Right lung (tissue), 5 donors: ENCODE measurements around the gene MGAT4A. TPM values are rescaled to one million over a fixed set of nuclear protein-coding genes. Genes with fewer than 3 reads are reported as not detected.
"Not testable (repeated sequence)": the region's sequence is repeated elsewhere in the genome, so short reads cannot be mapped to it uniquely, and the experiment has no call there.

Experiments
- DNase-seq, 2 donors: peaks; one replicate each; pipeline ENCODE4 v3.0.0-alpha.2; 2013
- polyA plus RNA-seq, 5 donors: library from polyadenylated mRNA; unstranded; fragments of 120-200 nt; gene quantifications; one replicate each; pipeline versions ENCODE4 v1.2.1 to v1.2.3, GENCODE V29; 2013; ENCODE audit warnings: inconsistent platforms in 1 of 5, low replicate concordance in 1 of 5; ENCODE audit not compliant: insufficient read length in 5 of 5, insufficient read depth in 1 of 5

MGAT4A gene
- polyA plus RNA-seq, 5 donors, result 11.5 to 21.5 (median 19.1) TPM

- DNase-seq, result no peak
Observed at GRCh38 chr2:98730707-98731040, 258 bp downstream of the MGAT4A start.

GRCh38 chr2:98730053-98730706, 752 bp downstream of the MGAT4A start:
- no peak for DNase-seq

- no peak for DNase-seq
Observed at GRCh38 chr2:98729652-98730051, 1.3 kb downstream of the MGAT4A start.

- DNase-seq, result not testable (repeated sequence)
Observed at GRCh38 chr2:98728088-98728718, 2.7 kb downstream of the MGAT4A start.

DNA sequence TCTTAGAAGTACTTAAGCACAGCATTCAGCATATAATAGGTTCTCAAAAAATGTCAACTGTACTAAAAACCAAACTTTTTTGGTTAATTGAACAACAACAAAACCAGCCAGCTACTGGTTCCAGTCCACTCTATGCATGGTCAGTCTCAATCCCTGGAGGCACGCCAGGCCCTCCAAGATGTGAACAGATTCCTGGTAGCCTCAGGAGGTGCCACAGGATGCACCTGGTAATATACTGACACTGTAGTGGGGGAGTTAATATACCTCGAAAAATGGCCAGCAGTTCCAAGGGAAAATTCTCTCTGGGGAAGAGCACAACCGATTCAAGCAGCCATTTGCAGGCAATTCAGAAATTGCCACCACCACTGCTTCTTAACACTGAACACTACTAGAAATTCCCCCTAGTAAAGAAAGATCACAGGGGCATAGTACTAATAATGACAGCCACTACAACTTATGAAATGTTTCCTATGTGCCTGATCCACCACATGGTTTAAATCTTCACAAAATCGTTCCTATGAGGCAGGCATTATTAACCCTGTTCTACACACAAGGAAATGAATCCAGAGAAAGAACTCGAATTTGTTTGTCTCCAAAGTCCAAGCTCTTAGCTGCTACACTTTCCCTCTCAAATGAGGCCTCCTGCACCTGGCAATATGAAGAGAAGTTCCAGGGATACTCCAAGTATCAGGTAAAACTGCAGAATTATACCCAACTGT, 3.4 kb downstream of the MGAT4A start:
- no peak for DNase-seq

- DNase-seq, result no peak
Observed at GRCh38 chr2:98726735-98727368, 4.1 kb downstream of the MGAT4A start.

DNA sequence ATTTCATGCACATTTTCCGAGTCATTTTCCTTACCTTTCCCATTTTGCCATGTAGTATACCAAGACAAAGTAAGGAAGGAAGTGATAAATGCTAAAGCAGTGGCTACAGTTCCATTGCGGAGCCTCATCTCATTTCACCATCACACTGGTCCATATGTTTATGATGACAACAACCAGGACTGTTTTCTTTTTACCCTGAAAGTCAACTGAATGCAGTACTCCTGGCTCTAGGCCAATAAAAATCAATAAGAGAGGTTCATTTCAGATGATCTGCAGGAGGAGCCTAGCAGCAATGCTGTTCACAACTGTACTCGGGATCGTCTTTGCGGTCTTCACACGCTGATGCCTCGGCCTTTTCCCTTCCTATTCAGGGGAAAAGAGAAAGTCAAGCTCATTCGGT, 4.7 kb downstream of the MGAT4A start:
- DNase-seq, result no peak

DNA sequence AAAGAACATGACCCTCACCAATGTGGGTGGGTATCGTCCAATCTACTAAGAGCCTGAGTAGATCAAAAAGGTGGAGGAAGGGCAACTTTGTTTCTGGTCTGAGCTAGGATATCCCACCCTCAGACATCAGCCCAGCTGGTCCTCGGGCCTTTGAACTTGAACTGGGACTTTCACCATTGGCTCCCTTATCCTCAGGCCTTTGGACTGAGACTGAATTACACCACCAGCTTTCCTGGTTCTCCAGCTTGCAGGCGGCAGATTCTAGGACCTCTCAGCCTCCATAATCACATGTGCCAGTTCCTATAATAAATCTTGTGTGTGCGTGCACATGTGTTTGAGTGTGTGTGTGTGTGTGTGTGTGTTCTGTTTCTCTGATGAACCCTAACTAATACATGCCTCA, 10.6 kb downstream of the MGAT4A start:
- no peak for DNase-seq

GRCh38 chr2:98717621-98718020, 13.3 kb downstream of the MGAT4A start:
- DNase-seq, result no peak

DNA sequence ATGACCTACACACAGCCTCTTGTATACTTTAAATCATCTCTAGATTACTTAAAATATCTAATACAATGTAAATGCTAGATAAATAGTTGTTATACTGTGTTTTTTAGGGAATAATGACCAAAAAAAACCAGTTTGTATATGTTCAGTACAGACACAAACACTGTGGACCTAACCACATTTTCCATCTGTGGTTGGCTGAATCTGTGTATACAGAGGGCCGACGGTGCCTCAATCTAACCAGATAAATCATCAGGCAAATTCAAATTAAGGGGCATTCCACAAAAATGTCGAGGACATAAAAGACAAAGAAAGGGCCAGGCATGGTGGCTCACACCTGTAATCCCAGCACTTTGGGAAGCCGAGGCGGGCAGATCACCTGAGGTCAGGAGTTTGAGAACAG, 14.1 kb downstream of the MGAT4A start:
- DNase-seq, result no peak

DNA sequence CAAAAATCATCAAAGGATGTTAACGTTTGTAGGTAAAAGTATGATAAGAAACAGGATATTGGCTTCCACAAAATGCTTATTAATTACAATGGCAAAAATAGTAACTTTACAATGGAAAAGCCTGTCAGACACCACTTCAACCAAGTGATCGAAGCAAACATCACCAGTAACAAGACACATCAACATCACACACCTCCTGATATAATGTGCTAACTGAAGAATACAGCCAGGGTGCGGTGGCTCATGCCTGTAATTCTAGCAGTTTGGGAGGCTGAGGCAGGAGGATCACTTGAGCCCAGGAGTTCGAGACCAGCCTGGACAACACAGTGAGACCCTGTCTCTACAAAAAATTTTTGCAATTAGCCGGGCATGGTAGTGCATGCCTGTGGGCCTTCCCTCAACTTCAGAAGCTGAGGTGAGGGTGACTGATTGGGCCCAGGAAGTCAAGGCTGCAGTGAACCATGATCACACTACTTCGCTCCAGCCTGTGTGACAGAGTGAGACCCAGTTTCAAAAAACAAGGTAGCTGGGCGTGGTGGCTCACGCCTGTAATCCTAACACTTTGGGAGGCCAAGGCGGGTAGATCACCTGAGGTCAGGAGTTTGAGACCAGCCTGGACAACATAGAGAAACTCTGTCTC, 15.0 kb downstream of the MGAT4A start:
- no peak for DNase-seq

DNA sequence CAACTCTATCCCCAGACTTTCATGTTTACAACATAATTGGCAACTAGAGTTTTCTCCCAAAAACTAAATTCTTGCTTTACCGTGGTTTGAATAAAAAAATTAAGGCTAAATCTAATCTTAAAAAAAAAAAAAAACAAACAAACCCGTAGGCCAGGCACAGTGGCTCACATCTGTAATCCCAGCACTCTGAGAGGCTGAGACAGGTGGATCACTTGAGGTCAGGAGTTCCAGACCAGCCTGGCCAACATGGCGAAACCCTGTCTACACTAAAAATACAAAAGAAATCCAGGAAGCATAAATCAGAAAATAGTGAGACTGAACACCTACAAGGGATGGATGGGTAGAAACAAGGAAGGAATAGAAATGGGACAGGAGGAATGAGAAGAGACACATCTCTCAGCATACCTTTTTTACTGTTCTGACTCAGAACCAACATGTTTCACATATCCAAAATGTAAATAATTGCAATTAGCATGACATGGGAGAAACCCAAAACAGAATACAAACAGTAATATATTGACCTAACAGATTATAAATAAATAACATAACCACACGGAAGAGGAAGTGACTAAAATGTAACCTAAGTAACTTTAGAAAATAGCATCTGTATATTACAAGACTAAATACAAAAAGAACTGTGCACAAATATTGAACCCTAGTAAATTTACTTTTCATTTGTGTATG, 17.5 kb downstream of the MGAT4A start:
- no peak for DNase-seq

DNA sequence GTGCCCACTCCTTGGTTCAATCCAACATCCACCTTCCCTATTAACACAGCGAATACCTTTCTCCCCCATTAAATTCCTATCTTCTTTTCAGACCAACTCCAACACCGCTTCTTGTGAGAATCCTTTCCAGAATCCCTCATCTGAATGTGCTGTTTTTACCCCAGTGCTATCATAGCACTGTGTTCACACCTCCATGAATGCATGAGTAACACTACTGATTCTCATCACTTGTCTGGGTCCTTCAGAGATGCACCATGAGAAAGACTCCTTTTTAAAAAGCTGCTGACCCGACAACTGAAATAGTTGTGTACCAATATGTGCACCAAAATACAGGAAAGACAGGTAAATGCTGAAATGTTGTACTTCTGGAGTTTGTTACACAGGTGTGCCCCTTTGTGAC, 18.8 kb downstream of the MGAT4A start:
- DNase-seq, result no peak

DNA sequence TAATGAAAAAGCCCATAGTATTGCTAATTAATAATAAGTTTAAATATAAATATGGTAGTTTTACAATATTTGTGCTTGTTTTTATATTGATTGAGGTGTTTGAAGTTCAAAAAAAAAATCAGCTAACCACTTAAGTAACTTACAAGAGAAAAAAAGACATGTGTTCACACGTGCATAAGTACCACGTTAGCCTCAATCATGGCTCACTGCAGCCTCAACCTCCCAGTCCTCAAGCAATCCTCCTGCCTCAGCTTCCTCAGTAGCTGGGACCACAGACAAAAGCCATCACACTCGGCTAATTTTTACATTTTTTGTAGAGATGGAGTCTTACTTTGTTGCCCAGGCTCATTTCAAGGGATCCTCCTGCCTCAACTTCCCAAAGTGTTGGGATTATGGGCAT, 19.4 kb downstream of the MGAT4A start:
- no peak for DNase-seq

DNA sequence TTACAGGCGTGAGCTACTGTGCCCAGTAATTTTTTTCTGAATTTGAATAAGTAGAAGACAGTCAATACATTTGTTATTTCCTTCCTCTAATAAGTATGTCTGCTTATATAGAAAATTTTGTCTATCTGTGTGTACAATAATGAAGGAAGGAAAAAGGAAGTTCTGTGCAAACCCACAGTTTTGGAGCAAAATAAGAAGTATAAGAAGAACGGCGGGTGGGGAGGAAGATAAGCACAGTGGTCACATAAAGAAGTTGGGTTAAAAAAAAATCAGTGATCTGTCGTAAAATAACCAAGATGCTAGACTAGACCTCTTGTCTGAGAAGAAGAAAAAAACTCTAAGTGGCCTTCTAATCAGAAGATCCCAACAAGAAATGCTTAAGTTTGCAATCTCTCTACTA, 20.2 kb downstream of the MGAT4A start:
- DNase-seq, result no peak

GRCh38 chr2:98709535-98709934, 21.4 kb downstream of the MGAT4A start:
- no peak for DNase-seq

DNA sequence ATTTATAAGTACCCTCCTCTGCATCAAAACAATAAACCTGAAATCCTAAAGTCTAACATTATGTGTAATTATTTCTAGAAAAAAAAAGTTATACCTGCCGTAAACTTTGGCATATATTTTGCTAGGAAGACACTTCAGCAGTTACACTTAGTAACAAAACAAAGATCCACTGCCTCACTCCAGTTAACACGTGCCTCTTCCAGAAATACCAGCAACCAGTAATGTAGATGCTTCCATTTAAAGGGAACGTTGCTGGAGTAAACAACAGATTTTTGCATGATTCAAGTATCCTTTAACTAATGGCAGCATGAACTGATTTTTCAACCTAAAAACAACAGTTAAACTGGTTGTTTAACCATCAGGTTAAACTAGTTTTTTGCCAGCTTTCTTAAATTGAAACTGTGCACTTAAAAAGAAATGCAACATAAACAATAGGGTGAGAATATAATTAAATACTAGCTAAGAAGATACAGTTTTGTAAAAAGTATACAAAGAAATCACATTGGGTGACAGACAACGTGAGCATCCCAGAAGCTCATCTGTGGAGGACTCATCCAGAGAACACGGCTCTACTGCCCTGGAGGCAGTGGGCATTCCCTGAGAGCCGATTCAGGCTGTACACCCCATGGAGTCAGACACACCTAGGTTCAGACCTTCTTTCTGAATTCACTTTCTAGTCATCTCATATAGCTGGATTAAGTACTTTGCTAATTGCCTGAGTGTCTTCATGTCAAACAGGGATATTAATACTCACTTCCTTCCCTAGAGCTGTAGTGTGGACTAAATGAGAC, 22.3 kb downstream of the MGAT4A start:
- no peak for DNase-seq

- no peak for DNase-seq
Observed at GRCh38 chr2:98706591-98706990, 24.3 kb downstream of the MGAT4A start.

DNA sequence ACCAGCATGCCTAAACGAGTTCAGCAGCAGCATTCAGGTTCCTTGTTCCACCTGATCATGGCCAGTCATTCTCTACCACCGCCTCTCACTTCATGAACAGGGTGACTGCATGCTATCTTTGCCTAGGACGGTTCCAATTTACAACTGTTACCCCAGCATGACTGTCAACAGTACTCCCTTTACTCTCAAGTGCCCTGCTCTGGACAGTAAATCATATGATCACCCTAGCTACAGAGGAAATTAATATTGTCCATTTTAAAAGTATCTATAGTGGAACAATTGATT, 25.7 kb downstream of the MGAT4A start:
- no peak for DNase-seq

GRCh38 chr2:98704499-98705332, 26.2 kb downstream of the MGAT4A start:
- DNase-seq, result no peak
